ENCODE measurements around the gene GRIK2. TPM values are rescaled to one million over a fixed set of nuclear protein-coding genes. Genes with fewer than 3 reads are reported as not detected.

The GRIK2 gene
- total RNA-seq, 4 donors from 2014 or later, result 1.4 to 51.9 (median 9.6) TPM

DNA sequence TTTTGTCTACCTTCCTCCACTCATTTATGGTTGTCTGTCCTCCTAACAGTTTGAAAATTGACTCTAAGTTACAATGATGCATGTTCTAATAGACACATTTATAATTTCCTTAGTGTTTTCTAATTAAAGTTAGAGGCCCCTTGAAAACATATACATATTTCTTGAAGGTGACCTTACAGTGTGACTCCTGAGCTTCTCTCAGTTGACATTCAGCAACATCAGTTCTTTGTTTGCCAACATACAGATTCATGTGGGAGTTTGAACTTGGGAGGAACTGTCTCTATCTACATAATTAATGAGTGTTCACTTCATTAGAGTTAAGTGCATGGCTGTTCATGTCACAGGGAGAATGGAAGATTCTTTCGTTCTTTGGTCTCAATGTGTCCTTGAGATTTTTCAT, 658.2 kb downstream of the GRIK2 start:
- H3K4me3 ChIP-seq (replicated peaks in 1 of 3), result no peak overlapping the region
- intact Hi-C loops (cut with DNase I), result no loop called here
- TF ChIP-seq, protein P1, sequence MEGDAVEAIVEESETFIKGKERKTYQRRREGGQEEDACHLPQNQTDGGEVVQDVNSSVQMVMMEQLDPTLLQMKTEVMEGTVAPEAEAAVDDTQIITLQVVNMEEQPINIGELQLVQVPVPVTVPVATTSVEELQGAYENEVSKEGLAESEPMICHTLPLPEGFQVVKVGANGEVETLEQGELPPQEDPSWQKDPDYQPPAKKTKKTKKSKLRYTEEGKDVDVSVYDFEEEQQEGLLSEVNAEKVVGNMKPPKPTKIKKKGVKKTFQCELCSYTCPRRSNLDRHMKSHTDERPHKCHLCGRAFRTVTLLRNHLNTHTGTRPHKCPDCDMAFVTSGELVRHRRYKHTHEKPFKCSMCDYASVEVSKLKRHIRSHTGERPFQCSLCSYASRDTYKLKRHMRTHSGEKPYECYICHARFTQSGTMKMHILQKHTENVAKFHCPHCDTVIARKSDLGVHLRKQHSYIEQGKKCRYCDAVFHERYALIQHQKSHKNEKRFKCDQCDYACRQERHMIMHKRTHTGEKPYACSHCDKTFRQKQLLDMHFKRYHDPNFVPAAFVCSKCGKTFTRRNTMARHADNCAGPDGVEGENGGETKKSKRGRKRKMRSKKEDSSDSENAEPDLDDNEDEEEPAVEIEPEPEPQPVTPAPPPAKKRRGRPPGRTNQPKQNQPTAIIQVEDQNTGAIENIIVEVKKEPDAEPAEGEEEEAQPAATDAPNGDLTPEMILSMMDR (IDR thresholded peaks at IDR 0.05), result no peak
- no peak for TF ChIP-seq POLR2A (IDR thresholded peaks at IDR 0.05)
- WGBS, 2 donors, result 86 to 87% methylated on average over 1 of the region's 1 CpG
- H3K36me3 ChIP-seq, result no peaks in the 10 kb centered on the region
- no peaks in the 10 kb centered on the region for H3K27me3 ChIP-seq
- no peak overlapping the region for H3K27ac ChIP-seq
- no peaks in the 10 kb centered on the region for H3K4me1 ChIP-seq
- no peaks in the 10 kb centered on the region for H3K9me3 ChIP-seq
- DNase-seq, result no peak

DNA sequence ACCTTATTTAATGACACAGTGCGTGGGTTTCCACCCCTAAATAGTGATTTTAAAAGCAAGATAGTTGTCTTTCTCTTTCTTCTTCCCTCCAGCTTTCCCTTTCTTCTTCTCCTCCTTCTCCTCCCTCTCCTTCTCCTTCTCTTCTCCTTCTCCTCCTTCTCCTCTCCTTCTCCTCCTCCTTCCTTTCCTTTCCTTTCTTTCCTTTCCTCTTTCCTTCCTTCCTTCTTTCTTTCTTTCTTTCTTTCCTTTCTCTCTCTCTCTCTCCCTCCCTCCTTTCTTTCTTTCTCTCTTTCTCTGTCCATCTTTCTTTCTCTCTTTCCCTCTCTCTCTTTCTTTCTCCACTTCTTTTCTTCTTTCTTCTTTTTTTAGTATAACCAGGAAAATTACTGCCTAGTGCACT, 670.6 kb downstream of the GRIK2 start:
- Histone ChIP-seq H3K4me1 (no peaks in the 10 kb centered on the region), H3K27me3 (no peaks in the 10 kb centered on the region), H3K36me3 (no peaks in the 10 kb centered on the region), H3K4me3 (replicated peaks in 1 of 3) (no peak overlapping the region), H3K27ac (no peak overlapping the region), H3K9me3 (no peaks in the 10 kb centered on the region)
- intact Hi-C loops (cut with DNase I), result no loop called here
- WGBS, 2 donors, result 71 to 77% methylated on average over 1 of the region's 1 CpG
- TF ChIP-seq POLR2A (IDR thresholded peaks at IDR 0.05), result no peak
- TF ChIP-seq, protein P1 (IDR thresholded peaks at IDR 0.05), result no peak
- DNase-seq, result no peak

DNA sequence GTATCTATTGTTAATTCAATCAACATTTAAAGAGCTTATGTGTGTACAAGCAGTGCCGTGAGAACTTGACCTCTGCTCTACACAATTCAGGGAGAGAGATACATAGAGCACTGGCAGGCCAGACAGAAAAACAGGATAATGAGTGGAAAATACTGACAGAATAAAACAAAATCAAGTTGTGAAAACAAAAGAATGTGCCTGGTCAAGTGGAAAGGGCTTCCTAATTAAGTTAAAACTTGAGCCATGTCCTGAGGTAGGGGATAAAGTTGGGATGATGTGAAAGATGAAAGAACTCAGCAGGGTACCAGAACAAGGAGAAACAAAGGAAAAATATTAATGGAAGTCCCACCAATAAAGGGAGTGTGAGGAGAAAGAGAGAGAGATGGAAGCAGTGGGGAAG, 672.8 kb downstream of the GRIK2 start:
- WGBS, 2 donors, result 52 to 63% methylated on average over 1 of the region's 1 CpG
- no peaks in the 10 kb centered on the region for H3K9me3 ChIP-seq
- no peak overlapping the region for H3K27ac ChIP-seq
- H3K4me3 ChIP-seq (replicated peaks in 1 of 3), result no peak overlapping the region
- no peaks in the 10 kb centered on the region for H3K27me3 ChIP-seq
- H3K4me1 ChIP-seq, result no peaks in the 10 kb centered on the region
- intact Hi-C loops (cut with DNase I), result no loop called here
- no peak for DNase-seq
- TF ChIP-seq, protein P1 (IDR thresholded peaks at IDR 0.05), result no peak
- no peak for TF ChIP-seq POLR2A (IDR thresholded peaks at IDR 0.05)
- H3K36me3 ChIP-seq, result no peaks in the 10 kb centered on the region

DNA sequence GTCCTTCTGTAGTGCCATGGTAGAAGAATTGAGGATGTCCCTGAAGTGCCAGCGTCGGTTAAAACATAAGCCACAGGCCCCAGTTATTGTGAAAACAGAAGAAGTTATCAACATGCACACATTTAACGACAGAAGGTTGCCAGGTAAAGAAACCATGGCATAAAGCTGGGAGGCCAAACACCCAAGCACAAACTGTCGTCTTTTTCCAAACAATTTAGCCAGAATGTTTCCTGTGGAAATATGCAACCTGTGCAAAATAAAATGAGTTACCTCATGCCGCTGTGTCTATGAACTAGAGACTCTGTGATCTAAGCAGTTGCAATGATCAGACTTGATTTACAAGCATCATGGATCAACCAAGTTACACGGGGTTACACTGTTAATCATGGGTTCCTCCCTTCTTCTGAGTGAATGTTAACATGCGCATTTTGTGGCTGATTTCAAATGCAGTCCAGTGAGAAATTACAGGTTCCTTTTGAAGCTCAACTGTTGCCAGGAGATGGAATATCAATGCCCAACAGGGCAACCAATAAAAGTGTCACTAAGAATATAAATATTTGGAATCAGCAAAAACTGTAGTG, 674.9 kb downstream of the GRIK2 start:
- intact Hi-C loops (cut with DNase I), result no loop called here
- no peak for DNase-seq
- Histone ChIP-seq H3K27me3 (no peaks in the 10 kb centered on the region), H3K9me3 (no peaks in the 10 kb centered on the region), H3K36me3 (no peaks in the 10 kb centered on the region), H3K27ac (no peak overlapping the region), H3K4me3 (replicated peaks in 1 of 3) (no peak overlapping the region), H3K4me1 (no peaks in the 10 kb centered on the region)
- TF ChIP-seq, protein P1 (IDR thresholded peaks at IDR 0.05), result no peak
- TF ChIP-seq POLR2A (IDR thresholded peaks at IDR 0.05), result no peak
- WGBS, 2 donors, result 84 to 87% methylated on average over 7 of the region's 7 CpGs

DNA sequence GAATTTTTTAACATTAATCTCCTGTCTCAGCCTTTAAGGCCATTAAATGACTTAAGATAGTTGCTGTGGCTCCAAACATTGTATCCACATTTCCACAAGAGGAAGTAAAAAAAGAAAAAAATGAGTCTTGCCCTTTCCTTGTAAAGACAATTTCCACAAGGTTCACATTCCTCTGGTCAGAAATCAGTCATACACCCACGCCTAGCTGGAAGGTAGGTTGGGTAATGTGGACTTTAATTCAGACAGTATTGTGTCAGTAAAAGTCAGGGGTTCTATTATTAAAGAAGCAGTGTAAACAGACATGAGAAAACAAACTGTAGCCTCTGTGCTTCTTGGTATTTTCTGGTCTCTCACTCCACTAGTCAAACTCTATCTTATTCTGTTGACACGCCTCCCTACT, 682.0 kb downstream of the GRIK2 start:
- intact Hi-C loops (cut with DNase I), result no loop called here
- no peaks in the 10 kb centered on the region for H3K27me3 ChIP-seq
- TF ChIP-seq POLR2A (IDR thresholded peaks at IDR 0.05), result no peak
- TF ChIP-seq, protein P1 (IDR thresholded peaks at IDR 0.05), result no peak

More for the DNA sequence above, 682.0 kb downstream of the GRIK2 start:
- no peak for DNase-seq
- 36 to 52% methylated on average over 2 of the region's 2 CpGs for WGBS, 2 donors
- no peaks in the 10 kb centered on the region for H3K36me3 ChIP-seq
- no peaks in the 10 kb centered on the region for H3K9me3 ChIP-seq
- H3K4me3 ChIP-seq (replicated peaks in 1 of 3), result no peak overlapping the region
- H3K27ac ChIP-seq, result no peak overlapping the region
- no peaks in the 10 kb centered on the region for H3K4me1 ChIP-seq

Data from thyroid gland (tissue), 4 donors.